OCI-LY7 (cell line): ENCODE data around the gene PLXNA4. TPM values are rescaled to one million over a fixed set of nuclear protein-coding genes. Genes with fewer than 3 reads are reported as not detected.

Source experiments
- BruUV-seq: library from RNA; stranded (reverse); fragments of 400-500 nt; replicated peaks from 2 replicates; lab custom pipeline; 2021; lab: Mats Ljungman, UMichigan
- CTCF ChIA-PET: fragments of 300-600 bp; sonication (Branson Sonifier 250); formaldehyde crosslinking; loops from one replicate; lab custom pipeline; 2022; ENCODE audit warnings: antibody characterized with exemption; ENCODE audit not compliant: unreplicated experiment; lab: Charles Lee
- POLR2A ChIA-PET: fragments of 300-600 bp; sonication (Branson Sonifier 250); formaldehyde crosslinking; loops from one replicate; lab custom pipeline; 2022; ENCODE audit warnings: antibody characterized with exemption; lab: Charles Lee
- DNase-seq: peaks from one replicate; pipeline ENCODE4 v3.0.0-alpha.2; 2015; ENCODE audit warnings: low spot score
- H2AFZ ChIP-seq: fragments of 200-600 bp; sonication (generic), shearing (Covaris generic); 2 replicates; pipeline ENCODE4 v1.6.1; 2014; ENCODE audit warnings: mild to moderate bottlenecking, antibody characterized with exemption, low read length, moderate library complexity
- H3K27ac ChIP-seq: fragments of 200-600 bp; sonication (generic); 2 replicates; pipeline ENCODE4 v1.5.1; 2014; ENCODE audit warnings: mixed run types, low read depth, mild to moderate bottlenecking, moderate library complexity, low read length, inconsistent platforms; ENCODE audit not compliant: poor library complexity, severe bottlenecking
- H3K36me3 ChIP-seq: fragments of 200-600 bp; sonication (generic); 2 replicates; pipeline ENCODE4 v1.6.1; 2014; ENCODE audit warnings: mild to moderate bottlenecking, antibody characterized with exemption, low read length, moderate library complexity, mixed read lengths; ENCODE audit not compliant: insufficient read depth
- H3K4me1 ChIP-seq: fragments of 200-600 bp; sonication (generic); 2 replicates; pipeline ENCODE4 v1.5.1; 2014; ENCODE audit warnings: mild to moderate bottlenecking, low read length; ENCODE audit not compliant: insufficient read depth, poor library complexity, severe bottlenecking
- H3K4me2 ChIP-seq: fragments of 200-600 bp; sonication (generic); 2 replicates; pipeline ENCODE4 v1.6.1; 2014; ENCODE audit warnings: mild to moderate bottlenecking, low read length
- H3K4me3 ChIP-seq: fragments of 200-600 bp; sonication (generic); 2 replicates; pipeline ENCODE4 v1.5.1; 2014; ENCODE audit warnings: mild to moderate bottlenecking, low read depth, low read length; ENCODE audit not compliant: poor library complexity, severe bottlenecking
- H3K79me2 ChIP-seq: fragments of 200-600 bp; sonication (generic); 2 replicates; pipeline ENCODE4 v1.6.1; 2016; ENCODE audit warnings: low read depth, mild to moderate bottlenecking, low read length, moderate library complexity, mixed read lengths; ENCODE audit not compliant: insufficient read depth
- H3K9me2 ChIP-seq: fragments of 200-600 bp; sonication (generic); 2 replicates; pipeline ENCODE4 v1.6.1; 2016; ENCODE audit warnings: mild to moderate bottlenecking, low read length, mixed read lengths; ENCODE audit not compliant: insufficient read depth
- H3K9me3 ChIP-seq: fragments of 200-600 bp; sonication (generic); 2 replicates; pipeline ENCODE4 v1.6.1; 2014; ENCODE audit warnings: mild to moderate bottlenecking, mixed run types, low read length, mixed read lengths
- H4K20me1 ChIP-seq: fragments of 200-600 bp; sonication (generic); 2 replicates; pipeline ENCODE4 v1.6.1; 2014; ENCODE audit warnings: mild to moderate bottlenecking, antibody characterized with exemption, low read length, moderate library complexity, mixed read lengths; ENCODE audit not compliant: insufficient read depth
- EZH2phosphoT487 ChIP-seq: fragments of 200-600 bp; sonication (generic); IDR thresholded peaks from 2 replicates; pipeline ENCODE4 v1.6.1; 2018; ENCODE audit warnings: low read depth, borderline replicate concordance, mild to moderate bottlenecking, mixed run types, antibody characterized with exemption, low read length, moderate library complexity, mixed read lengths
- intact Hi-C: fragments of 100-400 bp; cut with micrococcal nuclease; formaldehyde crosslinking; loops from one replicate; pipeline ENCODE4 v1.10.0; 2022; ENCODE audit not compliant: unreplicated experiment
- total RNA-seq, 2 experiments: library from RNA; depleted of rRNA in 1 of 2; stranded (reverse); fragments of >200 nt in 1 of 2; shearing (Covaris generic) in 1 of 2; gene quantifications; 2 replicates each; pipeline ENCODE4 v1.2.3, GENCODE V29; 2014 to 2022
- TF ChIP-seq, protein P1 (sequence below): fragments of 200-600 bp; sonication (generic); conservative IDR thresholded peaks from 2 replicates; pipeline ENCODE4 v1.5.1; 2014; ENCODE audit warnings: mild to moderate bottlenecking, antibody characterized with exemption, low read length, moderate library complexity, mixed read lengths

Gene PLXNA4
- total RNA-seq, 2 experiments from 2014 or later = not detected

DNA sequence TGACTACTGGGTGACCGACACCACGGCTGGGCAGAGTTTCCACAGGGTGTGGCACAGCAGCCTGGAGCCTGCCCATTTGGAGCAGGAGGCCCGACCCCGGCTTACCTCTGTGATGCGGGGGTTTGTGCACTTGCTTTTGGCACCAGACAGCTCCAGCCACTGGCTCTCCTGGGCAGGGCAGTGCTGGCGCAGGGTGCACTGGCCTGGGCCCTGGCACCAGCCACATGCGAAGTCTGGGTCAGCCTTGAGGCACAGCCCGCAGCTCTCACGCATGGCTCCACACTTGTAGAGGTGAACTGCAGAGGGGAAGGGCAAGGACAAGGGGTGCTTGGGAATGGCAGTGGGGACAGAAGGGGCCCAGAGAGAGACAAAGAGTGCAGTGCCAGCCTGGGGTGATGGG, 373.7 kb downstream of the PLXNA4 start:
- no peak overlapping the region for H3K4me3 ChIP-seq
- no peaks in the 10 kb centered on the region for H3K36me3 ChIP-seq
- no peaks in the 10 kb centered on the region for H3K79me2 ChIP-seq
- no peak overlapping the region for H2AFZ ChIP-seq
- no TSS peak for BruUV-seq
- TF ChIP-seq, protein P1, sequence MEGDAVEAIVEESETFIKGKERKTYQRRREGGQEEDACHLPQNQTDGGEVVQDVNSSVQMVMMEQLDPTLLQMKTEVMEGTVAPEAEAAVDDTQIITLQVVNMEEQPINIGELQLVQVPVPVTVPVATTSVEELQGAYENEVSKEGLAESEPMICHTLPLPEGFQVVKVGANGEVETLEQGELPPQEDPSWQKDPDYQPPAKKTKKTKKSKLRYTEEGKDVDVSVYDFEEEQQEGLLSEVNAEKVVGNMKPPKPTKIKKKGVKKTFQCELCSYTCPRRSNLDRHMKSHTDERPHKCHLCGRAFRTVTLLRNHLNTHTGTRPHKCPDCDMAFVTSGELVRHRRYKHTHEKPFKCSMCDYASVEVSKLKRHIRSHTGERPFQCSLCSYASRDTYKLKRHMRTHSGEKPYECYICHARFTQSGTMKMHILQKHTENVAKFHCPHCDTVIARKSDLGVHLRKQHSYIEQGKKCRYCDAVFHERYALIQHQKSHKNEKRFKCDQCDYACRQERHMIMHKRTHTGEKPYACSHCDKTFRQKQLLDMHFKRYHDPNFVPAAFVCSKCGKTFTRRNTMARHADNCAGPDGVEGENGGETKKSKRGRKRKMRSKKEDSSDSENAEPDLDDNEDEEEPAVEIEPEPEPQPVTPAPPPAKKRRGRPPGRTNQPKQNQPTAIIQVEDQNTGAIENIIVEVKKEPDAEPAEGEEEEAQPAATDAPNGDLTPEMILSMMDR = no peak
- TF ChIP-seq EZH2phosphoT487 = no peak
- POLR2A ChIA-PET = no interaction called here
- no peaks in the 10 kb centered on the region for H4K20me1 ChIP-seq
- no peak overlapping the region for H3K27ac ChIP-seq
- no peak overlapping the region for H3K4me2 ChIP-seq
- intact Hi-C loops = no loop called here
- no peak for DNase-seq
- CTCF ChIA-PET = interaction anchor here (0.6 kb wide), 1 partner anchor 11 kb away, joined by 3 read pairs; no protein-coding TSS in a partner anchor
- H3K9me2 ChIP-seq = no peaks in the 10 kb centered on the region
- no peaks in the 10 kb centered on the region for H3K9me3 ChIP-seq
- no peaks in the 10 kb centered on the region for H3K4me1 ChIP-seq

DNA sequence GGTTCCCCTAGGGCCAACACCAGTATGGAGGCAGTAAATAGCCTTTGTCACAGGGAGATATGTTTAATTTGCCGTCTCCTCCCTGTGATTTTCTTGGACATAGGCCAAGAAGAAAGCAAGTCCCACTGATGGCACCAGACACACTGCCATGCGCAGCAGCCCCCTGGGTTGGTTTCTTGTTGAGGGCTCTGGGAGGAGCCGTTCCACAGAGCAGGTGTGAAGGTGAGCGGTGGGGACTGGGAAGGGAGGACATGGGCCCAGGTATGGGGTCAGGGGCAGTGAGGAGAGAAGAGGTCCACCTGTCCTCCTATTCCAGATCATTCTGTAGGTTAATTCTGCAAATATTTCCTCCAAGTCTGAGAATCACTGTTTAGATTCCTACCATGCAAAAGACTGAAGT, 376.1 kb downstream of the PLXNA4 start:
- ChIA-PET POLR2A (no interaction called here), CTCF (no interaction called here)
- no peak for DNase-seq
- Histone ChIP-seq H3K4me2 (no peak overlapping the region), H3K79me2 (no peaks in the 10 kb centered on the region), H3K9me2 (no peaks in the 10 kb centered on the region), H4K20me1 (no peaks in the 10 kb centered on the region), H3K36me3 (no peaks in the 10 kb centered on the region), H3K4me1 (no peaks in the 10 kb centered on the region), H2AFZ (no peak overlapping the region), H3K4me3 (no peak overlapping the region), H3K27ac (no peak overlapping the region), H3K9me3 (no peaks in the 10 kb centered on the region)
- no TSS peak for BruUV-seq
- TF ChIP-seq, protein P1 = no peak
- TF ChIP-seq EZH2phosphoT487 = no peak
- intact Hi-C loops = no loop called here

DNA sequence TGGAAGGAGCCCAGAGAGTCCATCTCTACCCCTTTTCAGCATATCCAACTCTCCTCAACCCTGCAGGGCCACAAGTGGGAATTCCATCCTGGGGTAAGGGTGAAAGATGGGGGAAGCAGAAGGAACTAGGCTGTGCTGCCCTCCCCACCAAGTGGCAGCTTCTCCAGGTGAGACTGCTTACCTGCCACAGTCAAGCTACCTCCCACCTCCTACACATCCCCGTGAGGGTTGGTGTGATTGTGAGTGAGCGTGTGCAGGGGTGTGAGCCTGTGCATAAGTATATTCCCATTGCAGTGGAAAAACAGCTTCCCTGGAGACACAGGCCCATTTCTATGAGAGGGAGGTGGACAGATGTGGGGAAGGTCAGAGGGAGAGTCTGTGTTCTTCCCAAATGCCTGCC, 376.6 kb downstream of the PLXNA4 start:
- Histone ChIP-seq H2AFZ (no peak overlapping the region), H4K20me1 (no peaks in the 10 kb centered on the region), H3K36me3 (no peaks in the 10 kb centered on the region), H3K4me2 (no peak overlapping the region), H3K4me1 (no peaks in the 10 kb centered on the region), H3K79me2 (no peaks in the 10 kb centered on the region), H3K9me2 (no peaks in the 10 kb centered on the region), H3K9me3 (no peaks in the 10 kb centered on the region), H3K27ac (no peak overlapping the region), H3K4me3 (no peak overlapping the region)
- CTCF ChIA-PET = no interaction called here
- POLR2A ChIA-PET = no interaction called here
- DNase-seq = no peak
- BruUV-seq = no TSS peak
- intact Hi-C loops = no loop called here
- TF ChIP-seq EZH2phosphoT487 = no peak
- TF ChIP-seq, protein P1 = no peak
